G401.6 (cell line): ENCODE results near the gene MRGPRX2.

ENCODE experiments used
- FAIRE-seq: peaks from 2 replicates; lab custom pipeline; 2012; peaks lifted over from hg19 to GRCh38; lab: Jason Lieb, UNC

MRGPRX2 gene

GRCh38 chr11:19060629-19061028 is at the start of gene MRGPRX2:
MRGPRX2 (minus strand) TSS chr11:19060717; CDS start chr11:19056402, 4,315 bp downstream.
- no peak for FAIRE-seq

GRCh38 chr11:19110295-19110694 is 49.8 kb upstream of the MRGPRX2 start:
- no peak for FAIRE-seq

GRCh38 chr11:19107125-19107524 is 46.6 kb upstream of the MRGPRX2 start:
- no peak for FAIRE-seq

GRCh38 chr11:19105011-19105410 is 44.5 kb upstream of the MRGPRX2 start:
- no peak for FAIRE-seq

GRCh38 chr11:19102521-19102900 is 42.0 kb upstream of the MRGPRX2 start:
- FAIRE-seq = no peak

GRCh38 chr11:19101796-19102520 is 41.4 kb upstream of the MRGPRX2 start:
- FAIRE-seq = no peak

GRCh38 chr11:19100885-19101284 is 40.4 kb upstream of the MRGPRX2 start:
- FAIRE-seq = no peak

GRCh38 chr11:19099093-19099492 is 38.6 kb upstream of the MRGPRX2 start:
- no peak for FAIRE-seq

GRCh38 chr11:19094859-19095258 is 34.3 kb upstream of the MRGPRX2 start:
- no peak for FAIRE-seq

GRCh38 chr11:19093976-19094375 is 33.5 kb upstream of the MRGPRX2 start:
- FAIRE-seq = no peak

- no peak for FAIRE-seq
Measured at GRCh38 chr11:19092850-19093249, 32.3 kb upstream of the MRGPRX2 start.

- FAIRE-seq = no peak
Measured at GRCh38 chr11:19092342-19092741, 31.8 kb upstream of the MRGPRX2 start.

GRCh38 chr11:19091366-19091765 is 30.8 kb upstream of the MRGPRX2 start:
- FAIRE-seq = no peak

GRCh38 chr11:19089421-19089820 is 28.9 kb upstream of the MRGPRX2 start:
- no peak for FAIRE-seq

GRCh38 chr11:19088791-19089190 is 28.3 kb upstream of the MRGPRX2 start:
- no peak for FAIRE-seq

GRCh38 chr11:19087658-19088057 is 27.1 kb upstream of the MRGPRX2 start:
- FAIRE-seq = no peak

- no peak for FAIRE-seq
Measured at GRCh38 chr11:19084661-19085315, 24.3 kb upstream of the MRGPRX2 start.

- no peak for FAIRE-seq
Measured at GRCh38 chr11:19083166-19083565, 22.6 kb upstream of the MRGPRX2 start.

GRCh38 chr11:19080579-19080993 is 20.1 kb upstream of the MRGPRX2 start:
- FAIRE-seq = no peak

- FAIRE-seq = no peak
Measured at GRCh38 chr11:19079643-19080440, 19.3 kb upstream of the MRGPRX2 start.

- FAIRE-seq = no peak
Measured at GRCh38 chr11:19077965-19078364, 17.4 kb upstream of the MRGPRX2 start.

- peak; percentile 84 for FAIRE-seq
Measured at GRCh38 chr11:19076744-19077589, 16.4 kb upstream of the MRGPRX2 start.
